HPDE6-E6E7 (cell line): ENCODE measurements around the gene PEX6.
"Not testable (repeated sequence)": the region's sequence is repeated elsewhere in the genome, so short reads cannot be mapped to it uniquely, and the experiment has no call there.

Source experiments
- DNase-seq: peaks from one replicate; pipeline ENCODE4 v3.0.0; 2011; ENCODE audit warnings: missing footprints; ENCODE audit errors: extremely low spot score

The PEX6 gene

DNA sequence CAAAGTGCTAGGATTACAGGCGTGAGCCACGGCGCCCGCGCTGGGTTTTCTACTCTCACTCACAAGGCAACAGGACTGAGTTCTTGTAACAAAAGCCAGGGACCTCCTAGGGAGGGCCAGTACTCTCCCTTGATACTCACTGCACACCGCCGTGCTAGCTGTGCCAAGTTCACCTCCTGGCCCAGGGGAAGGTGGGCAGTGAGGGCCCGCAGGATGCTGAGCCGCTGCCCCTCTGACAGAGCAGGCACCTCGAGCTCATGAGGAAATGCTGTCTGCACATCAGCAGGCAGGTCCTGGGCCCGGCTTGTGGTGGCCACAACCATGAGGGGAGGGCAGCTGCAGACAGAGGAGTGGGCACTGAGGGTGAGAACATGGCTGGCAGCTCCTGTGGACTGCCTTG lies 11.8 kb downstream of the PEX6 start:
- DNase-seq = no peak

DNA sequence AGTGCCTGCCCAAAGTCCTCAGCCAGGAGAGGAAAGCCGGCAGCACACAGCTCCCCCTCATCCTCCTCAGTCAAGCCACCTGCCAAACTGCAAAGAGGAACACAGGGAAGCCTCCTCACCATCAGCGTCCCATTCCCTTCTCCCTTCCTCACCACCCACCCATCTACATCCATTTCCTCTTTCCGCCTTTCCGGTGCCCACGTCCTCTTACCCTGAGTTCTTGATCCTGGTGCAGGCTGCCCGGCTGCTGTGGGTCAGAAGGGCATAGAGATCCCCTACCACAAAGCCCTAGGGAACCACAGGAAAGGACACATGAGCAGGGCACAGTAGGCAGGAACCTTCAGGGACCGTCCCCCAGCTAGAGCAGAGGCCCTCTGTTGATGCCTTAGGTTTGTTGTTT lies 12.4 kb downstream of the PEX6 start:
- DNase-seq = no peak

DNA sequence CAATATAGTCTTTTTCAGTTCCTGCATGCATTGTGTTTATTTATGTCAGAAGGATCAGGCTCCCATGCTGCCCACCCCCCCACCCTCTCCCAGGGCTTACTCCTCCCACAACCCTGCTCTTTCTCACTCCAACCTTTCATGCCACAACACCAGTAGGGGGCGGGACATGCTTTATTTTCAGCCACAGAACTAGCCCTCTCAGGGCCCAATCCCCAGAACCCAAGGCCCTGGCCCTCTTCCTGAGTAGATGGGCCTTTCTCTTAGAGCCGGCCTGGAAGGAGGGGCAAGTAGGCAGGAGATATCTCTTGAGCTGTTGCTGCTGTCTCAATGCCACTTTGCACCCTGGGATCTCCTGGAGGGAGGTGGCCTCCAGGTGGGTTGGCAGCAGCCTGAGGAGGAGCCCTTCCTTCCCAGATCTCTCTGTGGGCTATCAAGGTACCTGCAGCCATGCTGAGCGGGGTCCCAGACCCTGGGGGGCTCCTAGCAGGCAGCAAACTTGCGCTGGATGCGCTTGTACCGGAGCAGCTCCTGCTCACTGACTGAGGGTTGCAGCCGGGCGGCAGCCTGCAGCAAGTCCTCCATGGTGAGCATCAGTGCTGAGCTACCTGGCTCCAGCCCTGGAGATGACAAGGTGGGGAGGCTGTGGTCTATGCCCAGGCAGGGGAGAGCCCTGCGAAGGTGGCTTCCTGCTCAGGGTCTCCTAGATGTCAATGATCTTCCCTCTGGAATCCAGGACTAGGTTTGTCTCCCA lies 15.0 kb downstream of the PEX6 start:
- DNase-seq = no peak

DNA sequence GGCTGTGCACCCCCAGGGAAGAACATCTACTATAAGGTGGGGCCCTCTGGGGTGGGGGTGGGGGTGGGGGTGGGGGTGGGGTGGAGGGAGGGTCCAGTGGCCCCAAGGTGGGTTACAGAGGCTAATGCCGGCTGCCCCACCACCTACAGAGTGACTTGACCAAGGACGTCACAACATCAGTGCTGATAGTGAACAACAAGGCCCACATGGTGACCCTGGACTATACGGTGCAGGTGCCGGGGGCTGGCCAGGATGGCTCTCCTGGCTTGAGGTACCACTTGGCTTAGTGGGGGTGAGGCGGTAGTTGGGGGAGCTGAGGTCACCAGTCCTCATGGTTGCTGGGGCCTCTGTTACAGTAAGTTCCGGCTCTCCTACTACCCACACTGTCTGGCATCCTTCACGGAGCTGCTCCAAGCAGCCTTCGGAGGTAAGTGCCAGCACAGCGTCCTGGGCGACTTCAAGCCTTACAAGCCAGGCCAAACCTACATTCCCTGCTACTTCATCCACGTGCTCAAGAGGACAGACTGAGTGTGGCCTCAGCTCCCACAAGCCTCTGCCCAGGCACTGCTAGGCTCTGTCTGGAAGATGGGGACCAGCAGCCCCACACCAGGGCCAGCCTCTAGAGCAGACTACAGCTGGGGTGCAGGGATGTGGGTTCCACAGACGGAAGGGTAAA lies 15.7 kb downstream of the PEX6 start:
- no peak for DNase-seq

DNA sequence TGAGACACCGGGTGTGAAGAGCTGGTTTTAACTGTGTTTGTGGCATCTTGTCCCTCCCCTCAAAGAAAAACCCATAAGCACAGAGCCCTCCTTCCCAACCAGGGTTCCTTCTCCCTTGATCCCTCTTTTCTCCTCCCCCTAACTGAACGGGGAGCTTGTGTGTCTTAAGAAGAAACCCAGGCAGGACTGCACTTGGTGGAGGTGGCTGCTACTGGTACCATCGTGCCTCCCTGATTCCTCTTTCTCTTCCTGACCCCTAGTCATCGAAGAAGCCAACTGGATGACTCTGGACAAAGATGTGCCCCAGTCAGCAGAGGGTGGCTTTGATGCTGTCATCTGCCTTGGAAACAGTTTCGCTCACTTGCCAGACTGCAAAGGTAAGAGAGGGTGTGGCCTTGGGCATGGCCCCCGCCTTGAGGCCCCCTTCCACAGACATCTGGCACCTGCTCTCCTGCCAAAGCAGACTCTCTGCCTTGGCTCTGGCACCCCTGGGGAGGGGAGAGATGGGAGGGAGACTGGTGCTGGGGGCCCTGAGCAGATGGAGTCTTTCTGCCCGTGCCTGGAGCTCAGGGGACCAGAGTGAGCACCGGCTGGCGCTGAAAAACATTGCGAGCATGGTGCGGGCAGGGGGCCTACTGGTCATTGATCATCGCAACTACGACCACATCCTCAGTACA lies 16.3 kb downstream of the PEX6 start:
- DNase-seq = no peak

DNA sequence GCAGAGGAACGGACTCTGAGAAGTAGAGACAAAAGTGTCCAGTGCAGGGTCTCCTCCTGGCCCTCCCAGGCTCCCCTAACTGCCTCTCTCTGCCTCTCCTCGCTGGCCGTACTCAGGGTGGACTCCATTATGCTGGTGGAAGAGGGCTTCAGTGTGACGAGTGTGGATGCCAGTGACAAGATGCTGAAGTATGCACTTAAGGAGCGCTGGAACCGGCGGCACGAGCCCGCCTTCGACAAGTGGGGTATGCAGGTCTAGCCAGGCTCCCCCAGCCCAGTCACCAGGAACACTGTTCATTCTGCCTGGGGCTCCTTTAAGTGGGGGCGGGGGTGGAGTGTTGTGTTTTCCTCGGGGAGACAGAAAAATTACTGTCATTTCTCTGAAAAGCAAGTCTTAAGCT lies 16.9 kb downstream of the PEX6 start:
- no peak for DNase-seq

DNA sequence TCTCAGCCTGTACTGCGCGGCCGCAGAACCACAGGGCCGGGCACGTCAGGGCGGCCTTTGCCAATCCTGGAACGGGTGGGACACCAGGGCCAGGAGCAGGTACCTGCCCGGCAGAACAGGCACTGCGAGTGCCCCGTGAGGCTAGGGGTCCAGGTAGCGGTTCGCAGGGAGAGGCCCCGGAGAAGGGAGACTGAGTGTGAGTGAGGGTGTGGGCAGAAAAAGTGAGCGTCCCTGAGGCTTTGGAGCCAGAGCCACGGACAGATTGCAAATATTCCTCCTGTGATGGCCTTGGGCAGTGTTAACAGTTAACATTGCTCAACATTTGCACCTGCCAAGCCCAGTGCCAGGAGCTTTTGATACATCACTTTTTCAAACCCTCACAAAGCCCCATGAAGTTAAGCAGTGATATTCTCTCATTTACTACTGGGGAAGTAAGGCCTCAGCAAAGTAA lies 17.9 kb downstream of the PEX6 start:
- DNase-seq = no peak

DNA sequence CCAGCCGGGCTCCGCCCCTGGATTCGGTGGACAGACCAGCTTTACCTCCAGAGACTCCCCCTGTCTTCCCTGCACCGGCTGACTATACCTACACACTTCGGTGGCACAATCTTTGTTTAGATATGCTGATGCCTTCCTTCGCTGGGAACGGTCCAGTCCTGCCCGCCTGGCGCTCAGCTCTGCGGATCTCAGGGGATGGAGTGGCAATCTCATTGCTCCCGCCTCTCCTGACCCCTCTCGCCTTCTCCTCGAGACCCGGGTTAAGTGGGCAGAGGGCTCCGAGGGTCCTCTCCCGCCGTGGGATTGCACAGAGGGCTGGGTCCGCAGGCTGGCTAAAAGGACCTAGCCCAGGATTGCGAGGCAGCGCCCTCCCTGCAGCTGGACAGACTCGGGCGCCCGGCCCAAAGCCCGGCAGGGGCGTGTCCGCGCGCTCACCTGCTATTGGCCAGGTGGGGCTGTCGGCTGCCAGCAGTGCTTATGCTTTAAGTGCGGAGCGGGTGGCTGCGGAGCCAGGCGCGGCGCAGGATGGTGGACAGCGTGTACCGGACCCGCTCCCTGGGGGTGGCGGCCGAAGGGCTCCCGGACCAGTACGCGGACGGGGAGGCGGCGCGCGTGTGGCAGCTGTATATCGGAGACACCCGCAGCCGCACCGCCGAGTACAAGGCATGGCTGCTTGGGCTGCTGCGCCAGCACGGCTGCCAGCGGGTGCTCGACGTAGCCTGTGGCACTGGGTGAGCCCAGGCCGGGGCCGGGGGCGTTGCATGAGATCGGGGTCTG lies 18.6 kb downstream of the PEX6 start, which contains the start of gene GNMT:
Gene GNMT (plus strand): TSS at position 512 of the 777 bp plus-strand sequence. CDS start 14 bp downstream, at position 526.
- peak; percentile 66 for DNase-seq

DNA sequence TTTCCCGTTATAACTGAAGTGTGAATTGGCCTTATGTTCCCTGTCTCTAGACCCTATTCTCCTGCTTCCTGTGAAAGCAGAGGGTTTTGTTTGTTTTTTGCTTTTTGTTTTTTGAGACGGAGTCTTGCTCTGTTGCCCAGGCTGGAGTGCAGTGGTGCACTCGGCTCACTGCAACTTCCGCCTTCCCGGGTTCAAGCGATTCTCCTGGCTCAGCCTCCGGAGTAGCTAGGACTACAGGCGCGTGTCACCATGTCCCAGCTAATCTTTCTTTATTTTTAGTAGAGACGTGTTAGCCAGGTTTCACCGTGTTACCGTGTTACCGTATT lies 19.1 kb downstream of the PEX6 start:
- no peak for DNase-seq

DNA sequence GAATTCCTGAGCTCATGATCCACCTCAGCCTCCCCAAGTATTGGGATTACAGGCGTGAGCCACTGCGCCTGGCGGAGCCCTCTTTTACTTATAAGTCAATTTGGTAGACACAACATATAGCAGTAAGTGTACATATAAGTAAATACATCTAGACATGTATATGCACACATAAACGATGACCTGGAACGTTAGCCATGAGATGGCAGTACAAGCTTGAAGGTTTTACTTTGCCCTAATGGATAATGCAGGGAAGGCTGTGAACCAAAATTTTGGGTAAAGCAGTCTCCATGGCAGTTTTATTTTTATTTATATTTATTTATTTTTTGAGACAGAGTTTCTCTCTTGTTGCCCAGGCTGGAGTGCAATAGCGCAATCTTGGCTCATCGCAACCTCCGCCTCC lies 20.9 kb downstream of the PEX6 start:
- DNase-seq = no peak

DNA sequence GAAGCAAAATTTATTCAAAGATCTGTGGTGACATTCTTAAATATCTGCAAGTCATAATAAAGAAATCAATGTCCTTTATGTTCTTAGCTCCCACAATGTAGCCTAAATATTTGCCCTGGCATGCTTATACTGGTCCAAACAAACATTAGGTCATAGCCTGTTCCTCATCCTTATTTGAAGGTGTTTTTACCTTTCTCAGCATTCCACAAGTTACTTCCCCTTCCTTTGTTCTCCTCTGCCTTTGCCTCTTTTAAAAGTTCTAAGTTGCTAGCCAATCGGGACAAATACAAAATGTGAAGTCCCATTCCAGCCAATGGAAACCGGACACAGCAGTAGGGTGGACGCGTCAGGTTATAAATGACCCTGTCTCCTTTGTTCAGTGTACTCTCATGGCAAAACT lies 24.6 kb downstream of the PEX6 start:
- not testable (repeated sequence) for DNase-seq

DNA sequence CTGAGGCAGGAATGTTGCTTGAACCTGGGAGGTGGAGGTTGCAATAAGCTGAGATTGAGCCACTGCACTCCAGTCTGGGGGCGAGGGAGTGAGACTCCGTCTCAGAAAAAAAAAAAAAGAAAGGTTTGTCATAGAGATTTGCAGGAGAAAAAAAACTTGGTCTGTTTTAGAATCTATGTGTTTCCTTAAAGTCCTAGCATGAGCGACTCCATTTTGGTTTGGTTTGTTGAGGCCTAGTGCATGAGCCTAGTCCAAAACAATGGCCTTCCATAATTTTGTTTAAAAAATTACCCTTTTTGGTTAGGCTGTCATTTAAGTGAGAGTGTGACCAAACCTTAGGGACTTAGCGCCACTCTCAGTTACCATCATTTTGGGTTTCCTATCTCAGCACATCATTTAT lies 26.6 kb downstream of the PEX6 start:
- DNase-seq = no peak

DNA sequence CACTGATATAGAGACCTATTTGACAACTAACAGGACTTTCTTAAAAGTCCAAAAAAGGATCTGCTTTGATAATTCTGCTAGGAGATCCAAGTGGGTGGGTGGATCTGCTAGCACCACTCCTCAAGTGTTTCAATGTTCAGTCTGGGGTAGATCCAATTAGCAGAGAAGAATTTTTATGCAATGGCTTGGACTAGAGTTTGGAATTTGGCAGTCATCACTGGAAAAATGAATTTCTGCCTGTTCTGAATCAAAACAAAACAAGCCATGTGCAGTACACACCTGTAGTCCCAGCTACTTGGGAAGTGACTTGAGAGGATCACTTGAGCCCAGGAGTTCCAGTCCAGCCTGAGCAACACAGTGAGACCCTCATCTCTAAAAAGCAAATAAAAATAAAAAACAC lies 31.0 kb downstream of the PEX6 start:
- DNase-seq = no peak

DNA sequence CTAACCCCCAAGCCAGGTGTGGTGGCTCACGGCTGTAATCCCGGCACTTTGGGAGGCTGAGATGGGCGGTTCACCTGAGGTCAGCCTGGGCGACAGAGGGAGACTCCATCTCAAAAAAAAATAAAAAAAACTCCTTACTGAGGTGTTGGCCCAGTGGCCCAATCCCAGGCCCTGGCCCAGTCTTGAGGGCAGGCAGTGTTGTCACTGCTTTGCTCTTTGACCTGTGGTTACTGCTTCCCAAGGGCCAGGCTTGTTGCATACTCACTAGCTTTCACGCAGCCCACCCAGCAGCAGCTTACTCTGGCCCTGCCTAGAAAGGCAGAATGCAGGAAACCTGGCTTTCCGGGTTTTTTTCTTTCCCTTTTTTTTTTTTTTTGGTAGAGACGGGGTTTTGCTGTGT lies 36.5 kb downstream of the PEX6 start:
- DNase-seq = no peak

DNA sequence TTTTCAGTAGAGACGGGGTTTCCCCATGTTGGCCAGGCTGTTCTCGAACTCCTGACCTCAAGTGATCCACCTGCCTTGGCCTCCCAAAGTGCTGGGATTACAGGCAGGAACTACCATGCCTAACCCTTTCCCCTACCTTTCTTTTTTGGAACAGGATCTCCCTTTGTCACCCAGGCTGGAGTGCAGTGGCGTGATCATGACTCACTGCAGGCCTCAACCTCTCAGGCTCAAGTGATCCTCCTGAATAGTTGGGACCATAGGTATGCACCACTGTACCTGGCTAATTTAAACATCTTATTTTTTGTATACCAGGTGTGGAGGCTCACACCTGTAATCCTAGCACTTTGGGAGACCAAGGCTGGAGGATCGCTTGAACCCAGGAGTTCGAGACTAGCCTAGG lies 37.6 kb downstream of the PEX6 start:
- not testable (repeated sequence) for DNase-seq

DNA sequence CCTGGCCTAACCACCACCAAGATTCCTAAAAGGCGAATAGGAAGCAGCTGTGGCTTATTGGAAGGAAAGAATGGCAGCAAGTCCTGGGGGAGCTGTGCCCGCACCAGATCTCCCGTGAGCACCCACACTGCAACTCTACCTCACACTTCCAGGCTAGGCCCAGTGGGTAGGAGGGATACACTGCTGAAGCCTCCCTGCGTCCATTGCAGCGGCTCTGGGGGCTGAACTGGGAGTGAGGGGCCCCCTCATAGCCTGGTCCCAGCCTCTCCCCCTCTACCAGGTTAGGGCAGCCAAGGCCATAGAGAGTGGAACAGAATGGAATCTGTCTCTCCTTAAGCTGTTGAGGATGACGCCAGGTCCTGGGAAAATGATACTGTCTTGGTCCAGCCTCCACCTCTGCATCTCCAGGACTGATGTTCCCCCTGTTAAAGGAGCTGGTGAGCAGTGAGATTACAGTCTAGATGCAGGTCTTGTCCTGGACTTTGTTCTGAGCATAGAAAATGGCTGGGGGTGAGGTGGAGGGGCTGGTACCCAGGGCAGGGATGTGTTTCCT lies 38.4 kb downstream of the PEX6 start:
- no peak for DNase-seq

DNA sequence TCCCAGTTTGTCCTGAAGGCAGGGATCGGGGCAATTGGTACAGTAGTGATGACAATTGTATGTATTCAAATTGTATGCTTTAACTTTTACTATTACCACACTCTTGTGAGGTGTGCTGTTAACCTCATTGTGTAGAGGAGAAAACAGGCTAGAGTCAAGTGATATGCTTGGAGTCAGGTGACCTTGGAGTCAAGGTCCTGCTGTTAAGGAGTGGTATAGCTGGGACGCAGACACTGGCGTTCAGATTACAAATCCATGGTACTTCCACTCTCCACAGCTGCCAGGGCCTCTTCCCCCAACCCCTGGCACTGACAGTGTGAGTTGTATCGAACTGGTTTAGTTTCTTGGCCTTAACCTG lies 39.2 kb downstream of the PEX6 start:
- no peak for DNase-seq

DNA sequence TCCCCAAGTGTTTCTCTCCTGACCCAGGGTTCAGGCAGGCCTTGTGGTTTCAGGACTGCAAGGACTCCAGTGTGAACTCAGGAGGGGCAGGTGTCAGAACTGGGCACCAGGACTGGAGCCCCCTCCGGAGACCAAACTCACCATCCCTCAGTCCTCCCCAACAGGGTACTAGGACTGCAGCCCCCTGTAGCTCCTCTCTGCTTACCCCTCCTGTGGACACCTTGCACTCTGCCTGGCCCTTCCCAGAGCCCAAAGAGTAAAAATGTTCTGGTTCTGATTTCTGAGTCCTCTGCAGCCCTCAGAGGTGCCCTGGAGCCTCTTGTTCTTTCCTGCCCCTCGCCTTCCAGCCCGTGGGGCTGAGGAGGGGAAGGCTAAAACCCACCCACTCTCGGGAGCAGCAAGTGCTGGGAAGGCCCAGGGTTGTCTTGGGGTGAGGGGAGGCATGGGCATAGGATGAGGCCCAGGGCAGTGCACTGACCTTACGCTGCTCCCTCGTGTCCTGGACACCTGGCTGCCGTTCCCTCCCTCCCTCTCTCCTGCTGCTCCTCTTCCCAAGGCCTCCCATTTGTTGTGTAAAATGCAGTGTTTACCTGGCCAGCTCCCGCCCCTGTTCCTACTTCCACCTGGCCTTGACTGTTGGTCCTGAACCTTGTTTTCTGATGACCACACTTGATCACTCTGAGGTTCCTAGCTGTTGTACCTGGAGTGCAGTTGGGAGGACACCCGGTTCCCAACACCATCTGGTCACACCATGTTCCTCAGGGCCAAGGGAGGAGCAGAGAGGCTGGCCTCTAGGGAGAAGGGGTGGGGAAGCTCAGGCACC lies 39.8 kb downstream of the PEX6 start:
- DNase-seq = no peak

DNA sequence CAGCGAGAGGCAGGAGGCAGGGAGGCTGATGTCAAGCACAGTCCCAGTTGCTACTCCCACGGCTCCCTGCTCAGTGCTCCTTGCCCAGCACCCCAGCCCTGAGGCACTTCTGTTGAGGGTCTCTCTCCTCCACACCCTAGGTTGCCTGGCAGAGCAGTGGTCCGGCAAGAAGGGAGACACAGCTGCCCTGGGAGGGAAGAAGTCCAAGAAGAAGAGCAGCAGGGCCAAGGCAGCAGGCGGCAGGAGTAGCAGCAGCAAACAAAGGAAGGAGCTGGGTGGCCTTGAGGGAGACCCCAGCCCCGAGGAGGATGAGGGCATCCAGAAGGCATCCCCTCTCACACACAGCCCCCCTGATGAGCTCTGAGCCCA lies 40.6 kb downstream of the PEX6 start:
- no peak for DNase-seq

DNA sequence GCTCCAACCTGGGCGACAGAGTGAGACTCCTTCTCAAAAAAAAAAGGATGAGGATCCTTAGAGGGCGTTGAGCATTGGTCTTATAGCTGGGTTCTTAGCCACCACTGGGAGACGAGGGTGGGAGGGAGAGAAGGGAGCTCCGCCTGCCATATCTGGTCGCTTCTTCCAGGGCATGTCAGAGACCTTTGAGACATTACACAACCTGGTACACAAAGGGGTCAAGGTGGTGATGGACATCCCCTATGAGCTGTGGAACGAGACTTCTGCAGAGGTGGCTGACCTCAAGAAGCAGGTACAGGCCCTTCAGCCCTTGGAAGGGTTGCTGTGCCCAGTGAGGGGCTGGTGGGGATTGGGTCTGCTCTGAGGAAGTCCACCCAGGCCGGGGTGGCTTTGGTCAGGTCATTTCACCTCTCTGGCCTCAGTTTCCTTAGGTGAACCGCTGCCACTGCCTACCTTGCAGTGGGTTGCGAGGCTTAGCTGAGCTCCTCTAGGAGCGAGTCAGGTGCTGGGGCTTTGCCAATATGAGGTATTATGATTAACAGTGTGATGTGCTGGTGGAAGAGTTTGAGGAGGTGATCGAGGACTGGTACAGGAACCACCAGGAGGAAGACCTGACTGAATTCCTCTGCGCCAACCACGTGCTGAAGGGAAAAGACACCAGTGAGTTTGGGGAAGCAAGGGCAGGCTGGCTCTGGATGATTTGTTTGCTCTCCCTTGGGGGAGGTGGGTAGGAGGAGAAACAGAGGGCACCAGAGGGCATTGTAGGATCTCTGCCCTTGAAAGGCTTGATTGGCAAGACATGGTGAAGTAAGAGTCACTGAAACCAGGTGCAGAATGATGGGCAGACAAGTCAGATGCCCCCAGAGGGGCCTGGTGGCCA lies 41.2 kb downstream of the PEX6 start:
- DNase-seq = no peak
